ENCODE results near the gene ACSF3.

DNA sequence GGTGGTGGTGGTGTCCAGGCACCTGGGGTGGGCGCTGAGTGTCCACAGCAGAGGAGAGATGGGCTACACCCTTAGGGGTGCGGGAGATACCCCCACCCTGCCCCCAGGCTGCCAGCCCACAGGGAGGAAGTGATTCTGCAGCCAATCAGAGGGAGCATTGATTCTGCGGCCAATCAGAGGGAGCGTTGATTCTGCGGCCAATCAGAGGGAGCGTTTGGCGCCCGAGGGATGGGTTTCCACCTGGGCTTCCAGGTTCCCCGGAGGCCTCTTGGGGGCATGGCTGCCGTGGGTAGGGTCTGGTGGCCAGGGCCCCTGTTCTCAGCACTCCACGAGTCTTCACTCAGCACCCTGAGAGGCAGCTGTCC is 28.2 kb upstream of the ACSF3 start:
- TF ChIP-seq, protein P1, sequence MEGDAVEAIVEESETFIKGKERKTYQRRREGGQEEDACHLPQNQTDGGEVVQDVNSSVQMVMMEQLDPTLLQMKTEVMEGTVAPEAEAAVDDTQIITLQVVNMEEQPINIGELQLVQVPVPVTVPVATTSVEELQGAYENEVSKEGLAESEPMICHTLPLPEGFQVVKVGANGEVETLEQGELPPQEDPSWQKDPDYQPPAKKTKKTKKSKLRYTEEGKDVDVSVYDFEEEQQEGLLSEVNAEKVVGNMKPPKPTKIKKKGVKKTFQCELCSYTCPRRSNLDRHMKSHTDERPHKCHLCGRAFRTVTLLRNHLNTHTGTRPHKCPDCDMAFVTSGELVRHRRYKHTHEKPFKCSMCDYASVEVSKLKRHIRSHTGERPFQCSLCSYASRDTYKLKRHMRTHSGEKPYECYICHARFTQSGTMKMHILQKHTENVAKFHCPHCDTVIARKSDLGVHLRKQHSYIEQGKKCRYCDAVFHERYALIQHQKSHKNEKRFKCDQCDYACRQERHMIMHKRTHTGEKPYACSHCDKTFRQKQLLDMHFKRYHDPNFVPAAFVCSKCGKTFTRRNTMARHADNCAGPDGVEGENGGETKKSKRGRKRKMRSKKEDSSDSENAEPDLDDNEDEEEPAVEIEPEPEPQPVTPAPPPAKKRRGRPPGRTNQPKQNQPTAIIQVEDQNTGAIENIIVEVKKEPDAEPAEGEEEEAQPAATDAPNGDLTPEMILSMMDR (IDR thresholded peaks at IDR 0.05): no peak
- TF ChIP-seq EZH2 (IDR thresholded peaks at IDR 0.05; ENCODE audit: borderline replicate concordance, insufficient read depth, low read depth, low read length, poor library complexity, severe bottlenecking): no peak

Data from B cell (primary cell).